Fibroblast of lung (primary cell): Measurements from ENCODE around the gene RFX2. TPM values are rescaled to one million over a fixed set of nuclear protein-coding genes. Genes with fewer than 3 reads are reported as not detected.

Source experiments
- DNase-seq, 2 donors: peaks; one replicate each; pipeline versions ENCODE4 v3.0.0 to v3.0.0-alpha.2; 2010; ENCODE audit warnings: low read depth in 2 of 2
- H2AFZ ChIP-seq: 2 replicates; pipeline ENCODE4 v1.5.1; 2012; ENCODE audit warnings: low read length, control low read depth, inconsistent platforms
- H3K27ac ChIP-seq: 2 replicates; pipeline ENCODE4 v1.5.1; 2011; ENCODE audit warnings: low read length, control low read depth; ENCODE audit not compliant: insufficient read depth
- H3K27me3 ChIP-seq: 2 replicates; pipeline ENCODE4 v1.5.1; 2011; ENCODE audit warnings: mild to moderate bottlenecking, low read length; ENCODE audit not compliant: control insufficient read depth, insufficient read depth
- H3K36me3 ChIP-seq: 2 replicates; pipeline ENCODE4 v1.5.1; 2011; ENCODE audit warnings: low read length; ENCODE audit not compliant: control insufficient read depth, insufficient read depth
- H3K4me1 ChIP-seq: 2 replicates; pipeline ENCODE4 v1.5.1; 2011; ENCODE audit warnings: low read length; ENCODE audit not compliant: control insufficient read depth, insufficient read depth; ENCODE audit errors: extremely low read depth
- H3K4me2 ChIP-seq: 2 replicates; pipeline ENCODE4 v1.5.1; 2011; ENCODE audit warnings: low read length, control low read depth; ENCODE audit not compliant: insufficient read depth; ENCODE audit errors: extremely low read depth
- H3K4me3 ChIP-seq, 4 experiments: fragments of 200-600 bp in 1 of 4; sonication (generic) in 1 of 4; replicated peaks in 1 of 4; 2 replicates each; pipeline ENCODE4 v1.5.1; 2011 to 2016; ENCODE audit warnings: low read length in 4 of 4, low read depth in 3 of 4, mild to moderate bottlenecking in 3 of 4, control low read depth in 2 of 4, inconsistent platforms in 1 of 4, mixed read lengths in 1 of 4; ENCODE audit not compliant: insufficient read depth in 1 of 4; ENCODE audit errors: control extremely low read depth in 1 of 4
- H3K79me2 ChIP-seq: 2 replicates; pipeline ENCODE4 v1.5.1; 2012; ENCODE audit warnings: mild to moderate bottlenecking, low read length, inconsistent platforms; ENCODE audit not compliant: control insufficient read depth, insufficient read depth
- H3K9ac ChIP-seq: 2 replicates; pipeline ENCODE4 v1.5.1; 2011; ENCODE audit warnings: mild to moderate bottlenecking, low read length, control low read depth; ENCODE audit not compliant: insufficient read depth
- H3K9me3 ChIP-seq: 2 replicates; pipeline ENCODE4 v1.5.1; 2012; ENCODE audit warnings: low read depth, low read length; ENCODE audit not compliant: control insufficient read depth, insufficient read depth
- H4K20me1 ChIP-seq: 2 replicates; pipeline ENCODE4 v1.5.1; 2011; ENCODE audit warnings: low read length; ENCODE audit not compliant: control insufficient read depth, insufficient read depth; ENCODE audit errors: extremely low read depth
- CTCF ChIP-seq, 2 donors: IDR thresholded peaks in 1 of 2; conservative IDR thresholded peaks in 1 of 2; 1 replicate in 1 of 2; 2 replicates in 1 of 2; pipeline ENCODE4 v1.5.1; 2011 to 2012; ENCODE audit warnings: low read length in 2 of 2, control low read depth in 1 of 2, inconsistent platforms in 1 of 2, low read depth in 1 of 2, mild to moderate bottlenecking in 1 of 2
- EZH2 ChIP-seq: IDR thresholded peaks from 2 replicates; pipeline ENCODE4 v1.5.1; 2012; ENCODE audit warnings: low read length, control low read depth, mild to moderate bottlenecking; ENCODE audit errors: missing control alignments
- polyA plus RNA-seq, 2 donors: library from polyadenylated mRNA; depleted of rRNA in 1 of 2; stranded (reverse) in 1 of 2; unstranded in 1 of 2; fragments of >200 nt; gene quantifications; 2 replicates each; pipeline ENCODE4 v1.2.1, GENCODE V29; 2011 to 2012; ENCODE audit warnings: missing spikeins in 1 of 2
- total RNA-seq: library from RNA; depleted of rRNA; stranded (reverse); fragments of >200 nt; gene quantifications from 2 replicates; pipeline ENCODE4 v1.2.1, GENCODE V29; 2014

Gene RFX2
- total and polyA plus RNA-seq, 2 donors (not counting 1 experiment from before 2014, with no cell fraction given) = 2.5 to 9.6 TPM

- Histone ChIP-seq H3K9ac (no peak overlapping the region), H3K27ac (no peak overlapping the region), H3K4me2 (no peak overlapping the region), H2AFZ (no peak overlapping the region), H3K4me1 (peaks cover 13% of the 10 kb centered on the region), H4K20me1 (no peaks in the 10 kb centered on the region), H3K9me3 (no peaks in the 10 kb centered on the region), H3K27me3 (no peaks in the 10 kb centered on the region), H3K79me2 (no peaks in the 10 kb centered on the region), H3K36me3 (no peaks in the 10 kb centered on the region), H3K4me3 (no peak overlapping the region)
- TF ChIP-seq CTCF (conservative IDR thresholded peaks at IDR 0.05 in 1 of 2, IDR thresholded peaks at IDR 0.05 in 1 of 2; ENCODE audit: low read depth in 1 of 2, low read length in 2 of 2) (no peak), EZH2 (no peak)
- no peak for DNase-seq
Measured at GRCh38 chr19:6069268-6069791, 41.0 kb downstream of the RFX2 start.

- Histone ChIP-seq H3K27me3 (no peaks in the 10 kb centered on the region), H3K79me2 (no peaks in the 10 kb centered on the region), H3K4me3 (no peak overlapping the region), H3K36me3 (no peaks in the 10 kb centered on the region), H2AFZ (no peak overlapping the region), H4K20me1 (no peaks in the 10 kb centered on the region), H3K9me3 (no peaks in the 10 kb centered on the region), H3K4me1 (peaks cover 14% of the 10 kb centered on the region), H3K27ac (no peak overlapping the region), H3K4me2 (no peak overlapping the region), H3K9ac (no peak overlapping the region)
- no peak for DNase-seq
- TF ChIP-seq CTCF (conservative IDR thresholded peaks at IDR 0.05 in 1 of 2, IDR thresholded peaks at IDR 0.05 in 1 of 2; ENCODE audit: low read depth in 1 of 2, low read length in 2 of 2) (no peak), EZH2 (no peak)
Measured at GRCh38 chr19:6068711-6069110, 41.6 kb downstream of the RFX2 start.

- TF ChIP-seq CTCF (conservative IDR thresholded peaks at IDR 0.05 in 1 of 2, IDR thresholded peaks at IDR 0.05 in 1 of 2; ENCODE audit: low read depth in 1 of 2, low read length in 2 of 2) (no peak), EZH2 (no peak)
- H3K9ac ChIP-seq = no peak overlapping the region
- H3K27me3 ChIP-seq = no peaks in the 10 kb centered on the region
- no peak overlapping the region for H3K4me2 ChIP-seq
- H3K79me2 ChIP-seq = no peaks in the 10 kb centered on the region
- no peak overlapping the region for H3K27ac ChIP-seq
- DNase-seq = no peak
- no peak overlapping the region for H3K4me3 ChIP-seq
- H3K9me3 ChIP-seq = no peaks in the 10 kb centered on the region
- H4K20me1 ChIP-seq = no peaks in the 10 kb centered on the region
- H3K36me3 ChIP-seq = no peaks in the 10 kb centered on the region
- peaks cover 14% of the 10 kb centered on the region for H3K4me1 ChIP-seq
- no peak overlapping the region for H2AFZ ChIP-seq
Measured at GRCh38 chr19:6067975-6068374, 42.3 kb downstream of the RFX2 start.
